ENCODE data around the gene NRP2. TPM values are rescaled to one million over a fixed set of nuclear protein-coding genes. Genes with fewer than 3 reads are reported as not detected.

The NRP2 gene
- total RNA-seq, 1 donor from 2014 or later = 76.7 TPM

DNA sequence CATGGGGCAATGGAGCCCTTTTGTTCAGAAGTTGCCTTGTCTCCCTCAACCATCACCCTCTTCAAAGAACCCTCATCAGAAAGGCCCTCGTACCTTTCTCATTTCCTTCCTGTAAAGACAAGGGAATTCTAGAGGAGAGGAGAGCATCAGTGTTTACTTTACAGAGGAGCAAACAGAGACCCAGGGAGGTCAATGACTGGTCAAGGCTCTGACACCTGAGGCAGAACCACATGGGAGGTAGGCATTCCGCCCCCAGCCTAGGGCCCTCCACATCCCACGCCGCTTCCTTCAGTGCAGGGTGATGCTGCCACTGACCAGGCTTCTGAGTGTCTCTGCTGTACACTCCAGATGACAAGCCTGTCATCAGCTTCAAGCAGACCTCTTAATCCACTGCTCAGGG is 104.7 kb downstream of the NRP2 start:
- TF ChIP-seq EZH2 (IDR thresholded peaks at IDR 0.05; ENCODE audit: insufficient read depth, low read length) = no peak
- TF ChIP-seq, protein P1, sequence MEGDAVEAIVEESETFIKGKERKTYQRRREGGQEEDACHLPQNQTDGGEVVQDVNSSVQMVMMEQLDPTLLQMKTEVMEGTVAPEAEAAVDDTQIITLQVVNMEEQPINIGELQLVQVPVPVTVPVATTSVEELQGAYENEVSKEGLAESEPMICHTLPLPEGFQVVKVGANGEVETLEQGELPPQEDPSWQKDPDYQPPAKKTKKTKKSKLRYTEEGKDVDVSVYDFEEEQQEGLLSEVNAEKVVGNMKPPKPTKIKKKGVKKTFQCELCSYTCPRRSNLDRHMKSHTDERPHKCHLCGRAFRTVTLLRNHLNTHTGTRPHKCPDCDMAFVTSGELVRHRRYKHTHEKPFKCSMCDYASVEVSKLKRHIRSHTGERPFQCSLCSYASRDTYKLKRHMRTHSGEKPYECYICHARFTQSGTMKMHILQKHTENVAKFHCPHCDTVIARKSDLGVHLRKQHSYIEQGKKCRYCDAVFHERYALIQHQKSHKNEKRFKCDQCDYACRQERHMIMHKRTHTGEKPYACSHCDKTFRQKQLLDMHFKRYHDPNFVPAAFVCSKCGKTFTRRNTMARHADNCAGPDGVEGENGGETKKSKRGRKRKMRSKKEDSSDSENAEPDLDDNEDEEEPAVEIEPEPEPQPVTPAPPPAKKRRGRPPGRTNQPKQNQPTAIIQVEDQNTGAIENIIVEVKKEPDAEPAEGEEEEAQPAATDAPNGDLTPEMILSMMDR (IDR thresholded peaks at IDR 0.05; ENCODE audit: insufficient read depth, low read depth, low read length) = no peak
- no peaks in the 10 kb centered on the region for H3K27me3 ChIP-seq (ENCODE audit: insufficient read depth, low read length)
- no peaks in the 10 kb centered on the region for H3K9me3 ChIP-seq (ENCODE audit: insufficient read depth, low read depth, low read length)
- H3K9ac ChIP-seq (ENCODE audit: low read length) = no peak overlapping the region
- Mint-ChIP-seq H3K9me3 (ENCODE audit: unreplicated experiment) (peaks cover 2% of the 10 kb centered on the region), H3K36me3 (ENCODE audit: low read depth, unreplicated experiment) (peaks cover 11% of the 10 kb centered on the region), H3K27me3 (ENCODE audit: low read depth, unreplicated experiment) (peaks cover 18% of the 10 kb centered on the region), H3K4me1 (ENCODE audit: low read depth, unreplicated experiment) (peaks cover 16% of the 10 kb centered on the region), H3K27ac (ENCODE audit: unreplicated experiment) (no peak overlapping the region), H3K4me3 (ENCODE audit: unreplicated experiment) (no peak overlapping the region)
- H4K20me1 ChIP-seq (ENCODE audit: insufficient read depth, low read length) = no peaks in the 10 kb centered on the region
- no peak overlapping the region for H3K4me3 ChIP-seq (ENCODE audit: insufficient read depth, low read depth, low read length)
- no peak overlapping the region for H2AFZ ChIP-seq (ENCODE audit: low read depth, low read length)
- H3K36me3 ChIP-seq (ENCODE audit: insufficient read depth, low read length) = peaks cover 2% of the 10 kb centered on the region
- H3K79me2 ChIP-seq (ENCODE audit: insufficient read depth, low read length) = no peaks in the 10 kb centered on the region
- DNase-seq (ENCODE audit: low read depth) = no peak
- no peak for FAIRE-seq
- H3K4me2 ChIP-seq (ENCODE audit: low read length) = no peak overlapping the region
- peaks cover 5% of the 10 kb centered on the region for H3K4me1 ChIP-seq (ENCODE audit: insufficient read depth, low read length)
- no peak overlapping the region for H3K27ac ChIP-seq (ENCODE audit: low read depth, low read length)

DNA sequence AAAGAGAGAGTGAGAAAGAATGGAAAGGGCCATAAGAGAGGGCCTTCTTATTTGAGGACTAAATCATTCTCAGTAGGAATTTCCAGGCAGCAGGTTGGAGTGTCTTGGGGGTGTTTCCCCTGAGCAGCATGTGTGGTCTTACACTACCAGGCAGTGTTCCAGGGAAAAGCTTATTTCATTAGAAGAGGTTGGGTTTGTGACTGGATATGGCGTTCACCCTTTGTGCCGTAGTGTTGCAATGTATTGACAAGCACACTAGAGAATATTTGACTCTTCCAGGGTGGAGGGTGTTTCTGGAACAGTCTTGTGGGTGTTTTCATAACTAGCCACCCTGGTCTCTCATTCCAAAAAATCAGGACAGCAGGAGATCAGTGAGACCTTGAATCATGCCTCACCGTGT is 105.5 kb downstream of the NRP2 start:
- Mint-ChIP-seq H3K4me1 (ENCODE audit: low read depth, unreplicated experiment) (peaks cover 16% of the 10 kb centered on the region), H3K4me3 (ENCODE audit: unreplicated experiment) (no peak overlapping the region), H3K27me3 (ENCODE audit: low read depth, unreplicated experiment) (peaks cover 15% of the 10 kb centered on the region), H3K36me3 (ENCODE audit: low read depth, unreplicated experiment) (peaks cover 13% of the 10 kb centered on the region), H3K27ac (ENCODE audit: unreplicated experiment) (no peak overlapping the region), H3K9me3 (ENCODE audit: unreplicated experiment) (peaks cover 2% of the 10 kb centered on the region)
- Histone ChIP-seq H3K9ac (ENCODE audit: low read length) (no peak overlapping the region), H3K4me1 (ENCODE audit: insufficient read depth, low read length) (peaks cover 5% of the 10 kb centered on the region), H3K4me2 (ENCODE audit: low read length) (no peak overlapping the region), H3K4me3 (ENCODE audit: insufficient read depth, low read depth, low read length) (no peak overlapping the region), H4K20me1 (ENCODE audit: insufficient read depth, low read length) (no peaks in the 10 kb centered on the region), H3K9me3 (ENCODE audit: insufficient read depth, low read depth, low read length) (no peaks in the 10 kb centered on the region), H2AFZ (ENCODE audit: low read depth, low read length) (no peak overlapping the region), H3K79me2 (ENCODE audit: insufficient read depth, low read length) (no peaks in the 10 kb centered on the region), H3K27ac (ENCODE audit: low read depth, low read length) (no peak overlapping the region), H3K27me3 (ENCODE audit: insufficient read depth, low read length) (no peaks in the 10 kb centered on the region), H3K36me3 (ENCODE audit: insufficient read depth, low read length) (peaks cover 5% of the 10 kb centered on the region)
- FAIRE-seq (no peak), DNase-seq (ENCODE audit: low read depth) (no peak)
- TF ChIP-seq EZH2 (IDR thresholded peaks at IDR 0.05; ENCODE audit: insufficient read depth, low read length) = no peak
- TF ChIP-seq, protein P1 (IDR thresholded peaks at IDR 0.05; ENCODE audit: insufficient read depth, low read depth, low read length) = no peak

DNA sequence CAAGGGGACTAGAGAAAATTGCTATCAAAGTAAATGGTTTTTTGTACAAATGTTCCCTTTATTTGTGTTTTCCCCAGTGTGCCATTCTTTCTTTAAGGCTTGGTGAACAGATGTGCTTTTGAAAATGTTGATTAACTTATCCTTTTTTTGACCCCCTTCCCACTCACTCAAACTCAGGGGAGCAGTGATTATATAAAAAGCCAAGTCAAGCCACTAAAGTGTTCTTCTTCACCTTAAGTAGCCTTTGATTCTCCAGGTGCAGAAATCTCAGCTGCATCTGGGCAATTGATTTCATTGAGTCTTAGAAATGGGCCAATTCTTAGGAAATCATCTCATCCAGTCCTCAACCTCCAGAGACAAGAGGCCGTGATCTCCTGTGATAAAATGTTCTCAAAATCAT is 107.6 kb downstream of the NRP2 start:
- no peak for DNase-seq (ENCODE audit: low read depth)
- Mint-ChIP-seq H3K4me3 (ENCODE audit: unreplicated experiment) (no peak overlapping the region), H3K27me3 (ENCODE audit: low read depth, unreplicated experiment) (peaks cover 10% of the 10 kb centered on the region), H3K9me3 (ENCODE audit: unreplicated experiment) (no peaks in the 10 kb centered on the region), H3K27ac (ENCODE audit: unreplicated experiment) (no peak overlapping the region), H3K4me1 (ENCODE audit: low read depth, unreplicated experiment) (peaks cover 18% of the 10 kb centered on the region), H3K36me3 (ENCODE audit: low read depth, unreplicated experiment) (peaks cover 21% of the 10 kb centered on the region)
- Histone ChIP-seq H3K79me2 (ENCODE audit: insufficient read depth, low read length) (no peaks in the 10 kb centered on the region), H3K9me3 (ENCODE audit: insufficient read depth, low read depth, low read length) (no peaks in the 10 kb centered on the region), H3K4me2 (ENCODE audit: low read length) (no peak overlapping the region), H3K4me1 (ENCODE audit: insufficient read depth, low read length) (peaks cover 5% of the 10 kb centered on the region), H2AFZ (ENCODE audit: low read depth, low read length) (no peak overlapping the region), H3K36me3 (ENCODE audit: insufficient read depth, low read length) (peaks cover 5% of the 10 kb centered on the region), H3K4me3 (ENCODE audit: insufficient read depth, low read depth, low read length) (no peak overlapping the region), H3K9ac (ENCODE audit: low read length) (no peak overlapping the region), H3K27ac (ENCODE audit: low read depth, low read length) (no peak overlapping the region), H3K27me3 (ENCODE audit: insufficient read depth, low read length) (no peaks in the 10 kb centered on the region), H4K20me1 (ENCODE audit: insufficient read depth, low read length) (no peaks in the 10 kb centered on the region)
- FAIRE-seq = no peak
- TF ChIP-seq, protein P1 (IDR thresholded peaks at IDR 0.05; ENCODE audit: insufficient read depth, low read depth, low read length) = no peak
- no peak for TF ChIP-seq EZH2 (IDR thresholded peaks at IDR 0.05; ENCODE audit: insufficient read depth, low read length)

Measured in astrocyte (in vitro differentiated cells and primary cell).